GM12875 (cell line): ENCODE results near the gene PRKCSH.
"Not testable (repeated sequence)": the region's sequence is repeated elsewhere in the genome, so short reads cannot be mapped to it uniquely, and the experiment has no call there.

Experiments
- H3K4me3 ChIP-seq: one replicate; pipeline ENCODE4 v1.5.1; 2011; ENCODE audit warnings: low read depth, low read length, control low read depth
- CTCF ChIP-seq: IDR thresholded peaks from 2 replicates; pipeline ENCODE4 v1.5.1; 2011; ENCODE audit warnings: low read depth, mild to moderate bottlenecking, control low read depth, inconsistent platforms, low read length, moderate library complexity, borderline replicate concordance; ENCODE audit not compliant: insufficient read depth

Gene PRKCSH

GRCh38 chr19:11400798-11401197, 34.6 kb upstream of the PRKCSH start:
- no peak overlapping the region for H3K4me3 ChIP-seq

DNA sequence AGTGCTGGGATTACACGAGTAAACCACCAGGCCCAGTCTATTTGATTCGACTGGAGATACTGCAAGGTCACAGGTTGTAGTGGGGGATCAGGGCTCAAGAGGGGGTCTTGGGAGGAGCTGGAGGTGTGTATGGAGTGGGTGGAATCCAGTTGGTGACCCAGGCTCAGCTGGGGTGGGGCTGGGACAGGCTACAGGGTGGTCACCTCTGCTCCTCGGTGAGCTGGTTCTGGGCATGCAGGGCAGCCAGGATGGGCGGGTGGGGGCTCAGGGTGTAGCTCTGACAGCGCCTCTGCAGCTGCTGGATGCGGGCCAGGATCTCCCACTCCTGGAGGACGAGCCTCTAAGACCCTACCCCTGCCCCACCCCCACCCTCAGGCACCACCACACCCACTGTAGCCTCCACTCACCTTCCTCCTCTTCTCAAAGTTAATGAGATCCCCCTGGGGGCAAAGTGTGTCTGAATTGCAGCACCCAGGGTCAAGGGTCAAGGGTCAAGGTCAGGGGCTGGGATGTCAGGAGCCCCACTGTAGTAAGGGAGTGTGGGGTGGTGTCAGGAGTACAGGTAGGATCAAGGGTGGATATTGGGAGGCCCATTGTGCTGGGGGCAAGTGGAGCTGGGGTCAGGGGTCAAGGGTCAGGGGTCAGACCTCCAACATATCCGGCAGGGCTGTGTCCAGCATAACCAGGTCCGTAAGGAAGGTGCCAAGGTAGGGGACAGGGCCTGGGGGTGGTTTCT, 33.5 kb upstream of the PRKCSH start:
- no peak overlapping the region for H3K4me3 ChIP-seq
- no peak for TF ChIP-seq CTCF

More at GRCh38 chr19:11400798-11401197, 34.6 kb upstream of the PRKCSH start:
- no peak for TF ChIP-seq CTCF

DNA sequence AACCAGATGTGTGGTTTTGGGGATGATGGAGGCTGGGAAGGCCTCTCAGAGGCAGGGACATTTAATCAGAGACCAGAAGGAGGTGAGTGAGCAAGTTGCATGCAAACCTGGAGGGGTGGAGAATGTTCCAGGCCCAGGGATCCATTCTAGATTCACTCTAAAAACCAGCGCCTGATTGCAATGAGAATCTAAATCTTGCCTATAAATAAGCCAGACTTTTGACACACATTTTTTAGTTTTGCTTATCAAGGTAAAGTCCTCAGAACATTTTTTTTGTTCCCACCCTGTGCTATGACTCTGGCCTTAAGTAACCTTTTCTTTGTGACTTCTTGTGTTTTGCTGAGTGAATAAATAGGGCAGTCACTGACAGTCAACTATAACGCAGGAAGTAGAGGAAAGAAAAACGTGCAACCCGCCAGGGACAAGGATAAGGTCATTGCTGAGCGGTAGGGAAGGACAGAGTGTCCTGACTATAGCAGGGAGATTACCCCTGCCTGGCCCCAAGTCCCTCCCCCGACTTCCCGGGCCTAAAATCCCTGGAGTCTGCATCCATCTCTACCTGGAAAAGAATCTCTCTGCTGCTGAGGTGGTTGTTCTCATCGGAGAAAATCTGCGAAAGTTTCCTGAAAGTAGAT, 30.7 kb upstream of the PRKCSH start:
- no peak overlapping the region for H3K4me3 ChIP-seq
- no peak for TF ChIP-seq CTCF

GRCh38 chr19:11405846-11406643, 29.4 kb upstream of the PRKCSH start:
- no peak overlapping the region for H3K4me3 ChIP-seq
- peak; percentile 45; the same call in 1 of the 2 replicates for TF ChIP-seq CTCF

DNA sequence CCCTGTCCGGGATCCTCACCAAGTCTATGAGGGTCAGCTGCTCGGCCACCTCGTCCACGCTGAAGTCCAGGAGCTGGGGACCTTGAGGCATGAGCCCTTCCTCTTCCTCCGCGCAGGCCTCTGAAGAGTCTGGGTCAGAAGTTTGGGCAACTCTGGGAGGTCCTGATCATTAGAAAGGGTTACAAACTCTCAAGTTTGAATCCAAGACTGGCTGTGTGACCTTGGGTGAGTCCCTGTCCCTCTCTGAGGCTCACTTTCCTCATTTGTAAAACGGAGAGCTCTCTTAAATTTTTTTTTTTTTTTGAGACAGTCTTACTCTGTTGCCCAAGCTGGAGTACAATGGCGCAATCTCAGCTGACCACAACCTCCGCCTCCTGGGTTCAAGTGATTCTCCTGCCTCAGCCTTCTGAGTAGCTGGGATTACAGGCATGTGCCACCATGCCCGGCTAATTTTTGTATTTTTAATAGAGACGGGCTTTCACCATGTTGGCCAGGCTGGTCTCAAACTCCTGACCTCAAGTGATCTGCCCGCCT, 28.7 kb upstream of the PRKCSH start:
- H3K4me3 ChIP-seq = not testable (repeated sequence)

DNA sequence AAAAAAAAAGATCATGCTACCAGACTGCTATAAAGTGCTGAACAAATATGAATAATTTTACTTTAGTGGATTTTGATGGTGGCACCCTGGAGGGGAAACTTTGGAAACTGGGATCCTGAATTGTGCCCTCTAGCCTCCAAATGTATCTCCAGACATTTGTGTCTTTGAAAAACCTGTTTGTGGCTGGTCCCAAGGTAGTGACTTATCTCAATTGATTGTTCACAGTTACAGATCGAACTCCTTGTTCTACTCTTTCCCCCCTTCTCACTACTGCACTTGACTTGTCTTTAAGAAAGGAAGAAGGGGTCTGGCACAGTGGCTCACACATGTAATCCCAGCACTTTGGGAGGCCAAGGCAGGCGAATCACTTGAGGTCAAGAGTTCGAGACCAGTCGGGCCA, 26.8 kb upstream of the PRKCSH start:
- H3K4me3 ChIP-seq = no peak overlapping the region
- TF ChIP-seq CTCF = no peak

DNA sequence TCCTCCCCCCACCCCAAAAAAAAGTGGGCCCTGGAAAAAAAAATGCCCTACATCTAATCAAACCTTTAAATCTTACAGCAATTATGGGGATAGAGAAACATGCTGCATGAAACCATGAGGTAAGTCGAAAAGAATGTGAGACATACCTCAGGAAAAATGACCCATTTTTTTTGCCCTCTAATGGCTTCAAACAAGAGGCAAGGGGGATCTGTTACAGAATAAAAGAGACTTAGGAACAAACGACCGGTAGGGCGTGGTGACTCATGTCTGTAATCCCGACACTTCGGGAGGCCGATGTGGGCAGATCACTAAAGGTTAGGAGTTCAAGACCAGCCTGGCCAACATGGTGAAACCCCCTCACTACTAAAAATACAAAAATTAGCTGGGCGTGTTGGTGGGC, 24.8 kb upstream of the PRKCSH start:
- no peak overlapping the region for H3K4me3 ChIP-seq
- TF ChIP-seq CTCF = no peak
